Caco-2 (cell line): ENCODE measurements around the gene CAMK1D. TPM values are rescaled to one million over a fixed set of nuclear protein-coding genes. Genes with fewer than 3 reads are reported as not detected.

Experiments
- BruUV-seq: library from RNA; stranded (reverse); fragments of 400-500 nt; replicated peaks from 2 replicates; lab custom pipeline; 2021; lab: Mats Ljungman, UMichigan
- CTCF ChIA-PET: fragments of 300-600 bp; sonication (Branson Sonifier 250); formaldehyde crosslinking; loops from one replicate; lab custom pipeline; 2022; ENCODE audit warnings: antibody characterized with exemption; lab: Charles Lee
- POLR2A ChIA-PET: fragments of 300-600 bp; sonication (Branson Sonifier 250); formaldehyde crosslinking; loops from one replicate; lab custom pipeline; 2022; ENCODE audit warnings: antibody characterized with exemption; lab: Charles Lee
- DNase-seq, 2 experiments: peaks; one replicate each; pipeline versions ENCODE4 v3.0.0 to v3.0.0-alpha.2; 2020 to 2022
- H3K27me3 ChIP-seq: replicated peaks from 2 replicates; pipeline ENCODE4 v1.6.0; 2011; ENCODE audit warnings: low read length; ENCODE audit not compliant: control insufficient read depth, insufficient read depth
- H3K36me3 ChIP-seq: 2 replicates; pipeline ENCODE4 v1.5.1; 2011; ENCODE audit warnings: low read length; ENCODE audit not compliant: control insufficient read depth, insufficient read depth
- H3K4me1 ChIP-seq: fragments of 250-450 bp; sonication (Bioruptor Pico); 2 replicates; pipeline ENCODE4 v1.5.1; 2020; ENCODE audit warnings: mild to moderate bottlenecking
- H3K4me3 ChIP-seq: 2 replicates; pipeline ENCODE4 v1.5.1; 2011; ENCODE audit warnings: low read depth, mild to moderate bottlenecking, control low read depth, low read length
- H3K9me3 ChIP-seq: fragments of 250-450 bp; sonication (Bioruptor Pico); 2 replicates; pipeline ENCODE4 v1.5.1; 2020; ENCODE audit warnings: mild to moderate bottlenecking, moderate library complexity
- H3K27ac Mint-ChIP-seq: one replicate; pipeline ENCODE4 v1.8.0; 2022; ENCODE audit warnings: mixed read lengths; ENCODE audit not compliant: unreplicated experiment
- H3K27me3 Mint-ChIP-seq: one replicate; pipeline ENCODE4 v1.8.0; 2022; ENCODE audit warnings: mixed read lengths; ENCODE audit not compliant: insufficient read depth, unreplicated experiment
- H3K36me3 Mint-ChIP-seq: one replicate; pipeline ENCODE4 v1.8.0; 2022; ENCODE audit warnings: mild to moderate bottlenecking, mixed read lengths; ENCODE audit not compliant: insufficient read depth, unreplicated experiment
- H3K4me1 Mint-ChIP-seq: one replicate; pipeline ENCODE4 v1.8.0; 2022; ENCODE audit warnings: low read depth, mixed read lengths; ENCODE audit not compliant: unreplicated experiment
- H3K4me3 Mint-ChIP-seq: one replicate; pipeline ENCODE4 v1.8.0; 2022; ENCODE audit warnings: mild to moderate bottlenecking, moderate library complexity, mixed read lengths; ENCODE audit not compliant: unreplicated experiment
- H3K9me3 Mint-ChIP-seq: one replicate; pipeline ENCODE4 v1.8.0; 2022; ENCODE audit warnings: mixed read lengths; ENCODE audit not compliant: unreplicated experiment
- intact Hi-C: fragments of 100-400 bp; cut with micrococcal nuclease; formaldehyde crosslinking; loops from one replicate; pipeline ENCODE4 v1.10.0; 2022; ENCODE audit not compliant: unreplicated experiment
- total RNA-seq: library from RNA; stranded (reverse); gene quantifications from 2 replicates; pipeline ENCODE4 v1.2.3, GENCODE V29; 2022
- TF ChIP-seq, protein P1 (sequence below), 2 experiments: fragments of 200-600 bp in 1 of 2; IDR thresholded peaks; 1 replicate in 1 of 2; 2 replicates in 1 of 2; pipeline versions ENCODE4 v1.5.1 to v1.8.0; 2011 to 2022; ENCODE audit warnings: antibody characterized with exemption in 1 of 2, control low read depth in 1 of 2, inconsistent platforms in 1 of 2, low read depth in 1 of 2, low read length in 1 of 2, mild to moderate bottlenecking in 1 of 2, moderate library complexity in 1 of 2; ENCODE audit not compliant: insufficient read depth in 1 of 2, severe bottlenecking in 1 of 2, unreplicated experiment in 1 of 2

The CAMK1D gene
- total RNA-seq, 1 experiment from 2014 or later = 10.9 TPM

DNA sequence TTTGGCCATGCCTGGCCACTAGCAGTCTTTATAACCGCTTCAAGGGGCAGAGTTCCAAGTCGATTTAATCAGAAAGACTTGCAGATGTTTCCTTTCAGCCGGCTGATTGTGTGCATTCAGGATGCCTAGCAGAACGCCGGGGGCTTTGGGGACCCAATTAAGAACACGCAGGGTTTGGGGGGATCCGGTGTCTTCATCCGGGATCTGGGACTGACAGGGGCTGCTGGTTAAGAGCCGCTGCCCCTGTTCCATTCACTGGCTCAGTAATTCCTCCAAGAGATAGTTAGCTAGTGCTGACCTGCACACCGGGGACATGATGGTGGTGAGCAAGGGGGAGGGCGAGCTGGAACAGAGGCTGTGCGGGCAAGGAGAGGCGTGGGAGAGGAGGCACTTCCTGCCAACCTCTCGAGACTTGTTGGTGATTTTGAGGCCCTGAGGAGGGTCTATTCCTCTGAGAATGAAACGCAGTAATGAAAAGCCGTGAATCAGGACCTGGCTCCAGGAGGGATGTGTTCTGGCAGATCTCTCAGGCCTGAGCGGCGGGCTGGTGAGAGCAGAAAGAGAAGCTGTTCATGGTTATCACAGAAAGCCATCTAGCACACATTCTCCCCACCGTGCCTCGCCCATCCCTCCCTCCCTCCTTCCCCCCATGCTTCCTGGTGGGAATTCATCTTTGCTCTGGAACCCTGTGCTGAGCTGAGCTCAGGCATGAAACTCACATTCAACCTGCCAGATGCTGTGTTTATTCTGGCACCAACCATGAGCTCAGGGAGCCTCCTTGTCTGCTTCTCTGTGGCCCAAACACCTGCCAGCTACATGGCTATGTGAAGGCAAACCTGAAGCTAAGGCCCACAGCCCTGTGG lies 500.2 kb downstream of the CAMK1D start:
- Mint-ChIP-seq H3K9me3 (no peaks in the 10 kb centered on the region), H3K27me3 (no peaks in the 10 kb centered on the region), H3K4me3 (no peak overlapping the region), H3K36me3 (no peaks in the 10 kb centered on the region), H3K4me1 (peaks cover 9% of the 10 kb centered on the region), H3K27ac (no peak overlapping the region)
- ChIA-PET CTCF (interaction anchor here (0.6 to 0.8 kb wide), 2 partner anchors 32 to 139 kb away, joined by 3 to 8 read pairs; no protein-coding TSS in a partner anchor), POLR2A (no interaction called here)
- no peaks in the 10 kb centered on the region for H3K36me3 ChIP-seq
- no peaks in the 10 kb centered on the region for H3K9me3 ChIP-seq
- H3K4me1 ChIP-seq = peaks cover 11% of the 10 kb centered on the region
- no peak overlapping the region for H3K4me3 ChIP-seq
- TF ChIP-seq, protein P1, sequence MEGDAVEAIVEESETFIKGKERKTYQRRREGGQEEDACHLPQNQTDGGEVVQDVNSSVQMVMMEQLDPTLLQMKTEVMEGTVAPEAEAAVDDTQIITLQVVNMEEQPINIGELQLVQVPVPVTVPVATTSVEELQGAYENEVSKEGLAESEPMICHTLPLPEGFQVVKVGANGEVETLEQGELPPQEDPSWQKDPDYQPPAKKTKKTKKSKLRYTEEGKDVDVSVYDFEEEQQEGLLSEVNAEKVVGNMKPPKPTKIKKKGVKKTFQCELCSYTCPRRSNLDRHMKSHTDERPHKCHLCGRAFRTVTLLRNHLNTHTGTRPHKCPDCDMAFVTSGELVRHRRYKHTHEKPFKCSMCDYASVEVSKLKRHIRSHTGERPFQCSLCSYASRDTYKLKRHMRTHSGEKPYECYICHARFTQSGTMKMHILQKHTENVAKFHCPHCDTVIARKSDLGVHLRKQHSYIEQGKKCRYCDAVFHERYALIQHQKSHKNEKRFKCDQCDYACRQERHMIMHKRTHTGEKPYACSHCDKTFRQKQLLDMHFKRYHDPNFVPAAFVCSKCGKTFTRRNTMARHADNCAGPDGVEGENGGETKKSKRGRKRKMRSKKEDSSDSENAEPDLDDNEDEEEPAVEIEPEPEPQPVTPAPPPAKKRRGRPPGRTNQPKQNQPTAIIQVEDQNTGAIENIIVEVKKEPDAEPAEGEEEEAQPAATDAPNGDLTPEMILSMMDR (IDR thresholded peaks at IDR 0.05; ENCODE audit: insufficient read depth in 1 of 2, low read depth in 1 of 2, low read length in 1 of 2, severe bottlenecking in 1 of 2, unreplicated experiment in 1 of 2) = no peak
- no peaks in the 10 kb centered on the region for H3K27me3 ChIP-seq
- no TSS peak for BruUV-seq
- no peak for DNase-seq
- intact Hi-C loops = no loop called here

DNA sequence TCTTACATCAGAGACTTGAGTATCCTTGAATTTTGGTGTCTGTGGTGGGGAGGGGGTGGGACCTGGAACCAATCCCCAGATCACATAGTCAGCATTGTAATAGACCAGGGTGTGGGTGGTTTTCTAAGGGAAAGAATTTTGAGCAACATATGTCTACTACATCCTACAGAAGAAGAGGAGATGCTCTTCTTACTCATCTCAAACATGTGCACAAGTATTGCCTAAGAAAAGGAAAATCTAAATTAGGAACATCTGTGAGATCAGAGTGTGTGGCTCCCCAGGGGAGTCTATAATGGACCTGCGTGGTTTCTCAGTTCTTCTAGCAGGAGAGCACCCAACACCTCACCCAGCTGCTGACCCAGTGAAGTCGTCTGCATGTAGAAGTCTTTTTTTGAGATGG lies 503.3 kb downstream of the CAMK1D start:
- Mint-ChIP-seq H3K4me3 (no peak overlapping the region), H3K27me3 (peaks cover 3% of the 10 kb centered on the region), H3K27ac (no peak overlapping the region), H3K36me3 (no peaks in the 10 kb centered on the region), H3K9me3 (no peaks in the 10 kb centered on the region), H3K4me1 (no peaks in the 10 kb centered on the region)
- H3K4me3 ChIP-seq = no peak overlapping the region
- POLR2A ChIA-PET = no interaction called here
- BruUV-seq = no TSS peak
- intact Hi-C loops = no loop called here
- CTCF ChIA-PET = no interaction called here
- TF ChIP-seq, protein P1 (IDR thresholded peaks at IDR 0.05; ENCODE audit: insufficient read depth in 1 of 2, low read depth in 1 of 2, low read length in 1 of 2, severe bottlenecking in 1 of 2, unreplicated experiment in 1 of 2) = no peak
- no peaks in the 10 kb centered on the region for H3K27me3 ChIP-seq
- H3K4me1 ChIP-seq = no peaks in the 10 kb centered on the region
- no peaks in the 10 kb centered on the region for H3K36me3 ChIP-seq
- no peaks in the 10 kb centered on the region for H3K9me3 ChIP-seq
- no peak for DNase-seq

DNA sequence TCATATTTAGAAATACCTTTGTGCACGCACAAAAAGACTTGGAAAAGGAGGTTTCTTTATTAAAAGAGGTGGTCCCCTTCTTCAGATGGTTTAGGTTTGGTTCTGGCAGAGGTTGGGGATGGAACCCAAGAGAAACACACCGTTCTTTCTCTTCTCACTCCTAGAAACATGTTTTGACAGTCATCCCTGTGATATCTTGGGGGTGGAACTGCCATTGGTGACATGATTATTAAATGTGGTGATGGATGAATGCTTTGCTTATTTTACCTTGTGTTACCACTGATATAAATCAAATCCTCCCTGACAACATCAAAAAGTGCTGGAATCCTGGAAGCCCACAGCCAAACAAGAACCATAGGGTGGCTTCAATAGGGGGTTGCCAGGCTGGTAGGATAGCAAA lies 505.6 kb downstream of the CAMK1D start:
- H3K27ac Mint-ChIP-seq = no peak overlapping the region
- Histone ChIP-seq H3K9me3 (peaks cover 3% of the 10 kb centered on the region; the same call in 1 of the 2 replicates), H3K36me3 (no peaks in the 10 kb centered on the region), H3K4me1 (no peaks in the 10 kb centered on the region), H3K4me3 (no peak overlapping the region), H3K27me3 (no peaks in the 10 kb centered on the region)
- BruUV-seq = no TSS peak
- DNase-seq = no peak
- H3K27me3 Mint-ChIP-seq = peaks cover 18% of the 10 kb centered on the region
- TF ChIP-seq, protein P1 (IDR thresholded peaks at IDR 0.05; ENCODE audit: insufficient read depth in 1 of 2, low read depth in 1 of 2, low read length in 1 of 2, severe bottlenecking in 1 of 2, unreplicated experiment in 1 of 2) = no peak
- no peak overlapping the region for H3K4me3 Mint-ChIP-seq
- no peaks in the 10 kb centered on the region for H3K4me1 Mint-ChIP-seq
- no peaks in the 10 kb centered on the region for H3K36me3 Mint-ChIP-seq
- POLR2A ChIA-PET = no interaction called here
- H3K9me3 Mint-ChIP-seq = no peaks in the 10 kb centered on the region
- intact Hi-C loops = no loop called here
- CTCF ChIA-PET = no interaction called here
